T-helper 22 cell (primary cell): ENCODE data around the gene NR4A1.

Experiments
- DNase-seq: peaks from one replicate; pipeline ENCODE4 v3.0.0-alpha.2; 2020; ENCODE audit warnings: low read depth

NR4A1 gene

GRCh38 chr12:52018433-52019112 lies 32.7 kb upstream of the NR4A1 start:
- DNase-seq, result no peak

- DNase-seq, result no peak
These were observed 32.0 kb upstream of the NR4A1 start for GRCh38 chr12:52019113-52019770.

GRCh38 chr12:52020539-52021336 lies 30.5 kb upstream of the NR4A1 start:
- peak; percentile 33 for DNase-seq

GRCh38 chr12:52022841-52023181 lies 28.4 kb upstream of the NR4A1 start:
- DNase-seq, result no peak

- peak; percentile 85 for DNase-seq
These were observed 27.9 kb upstream of the NR4A1 start for GRCh38 chr12:52023182-52023975.

- no peak for DNase-seq
These were observed 27.1 kb upstream of the NR4A1 start for GRCh38 chr12:52023976-52024688.

GRCh38 chr12:52024845-52025230 lies 26.4 kb upstream of the NR4A1 start:
- DNase-seq, result no peak

- DNase-seq, result no peak
These were observed 25.0 kb upstream of the NR4A1 start for GRCh38 chr12:52026263-52026662.

GRCh38 chr12:52027085-52027843 lies 24.0 kb upstream of the NR4A1 start:
- no peak for DNase-seq

GRCh38 chr12:52029685-52030084 lies 21.6 kb upstream of the NR4A1 start:
- DNase-seq, result no peak

- DNase-seq, result no peak
These were observed 18.8 kb upstream of the NR4A1 start for GRCh38 chr12:52032446-52032803.

GRCh38 chr12:52032804-52033445 lies 18.3 kb upstream of the NR4A1 start:
- DNase-seq, result peak; percentile 92

- DNase-seq, result no peak
These were observed 17.6 kb upstream of the NR4A1 start for GRCh38 chr12:52033446-52034140.

- no peak for DNase-seq
These were observed 16.1 kb upstream of the NR4A1 start for GRCh38 chr12:52035190-52035589.

- no peak for DNase-seq
These were observed 15.3 kb upstream of the NR4A1 start for GRCh38 chr12:52035926-52036325.

- peak; percentile 86 for DNase-seq
These were observed 14.6 kb upstream of the NR4A1 start for GRCh38 chr12:52036587-52037171.

GRCh38 chr12:52037248-52037861 lies 13.9 kb upstream of the NR4A1 start:
- DNase-seq, result no peak

GRCh38 chr12:52038447-52038846 lies 12.8 kb upstream of the NR4A1 start:
- DNase-seq, result no peak

- DNase-seq, result no peak
These were observed 10.2 kb upstream of the NR4A1 start for GRCh38 chr12:52041035-52041434.
